GM19025 (cell line): Measurements from ENCODE around the gene PLCB4.

Source experiments
- ATAC-seq: cut with Tn5 transposase; IDR thresholded peaks from one replicate; pipeline ENCODE4 v1.9.1; 2021; ENCODE audit warnings: mild to moderate bottlenecking, low read depth, moderate library complexity; ENCODE audit not compliant: unreplicated experiment

Gene PLCB4

DNA sequence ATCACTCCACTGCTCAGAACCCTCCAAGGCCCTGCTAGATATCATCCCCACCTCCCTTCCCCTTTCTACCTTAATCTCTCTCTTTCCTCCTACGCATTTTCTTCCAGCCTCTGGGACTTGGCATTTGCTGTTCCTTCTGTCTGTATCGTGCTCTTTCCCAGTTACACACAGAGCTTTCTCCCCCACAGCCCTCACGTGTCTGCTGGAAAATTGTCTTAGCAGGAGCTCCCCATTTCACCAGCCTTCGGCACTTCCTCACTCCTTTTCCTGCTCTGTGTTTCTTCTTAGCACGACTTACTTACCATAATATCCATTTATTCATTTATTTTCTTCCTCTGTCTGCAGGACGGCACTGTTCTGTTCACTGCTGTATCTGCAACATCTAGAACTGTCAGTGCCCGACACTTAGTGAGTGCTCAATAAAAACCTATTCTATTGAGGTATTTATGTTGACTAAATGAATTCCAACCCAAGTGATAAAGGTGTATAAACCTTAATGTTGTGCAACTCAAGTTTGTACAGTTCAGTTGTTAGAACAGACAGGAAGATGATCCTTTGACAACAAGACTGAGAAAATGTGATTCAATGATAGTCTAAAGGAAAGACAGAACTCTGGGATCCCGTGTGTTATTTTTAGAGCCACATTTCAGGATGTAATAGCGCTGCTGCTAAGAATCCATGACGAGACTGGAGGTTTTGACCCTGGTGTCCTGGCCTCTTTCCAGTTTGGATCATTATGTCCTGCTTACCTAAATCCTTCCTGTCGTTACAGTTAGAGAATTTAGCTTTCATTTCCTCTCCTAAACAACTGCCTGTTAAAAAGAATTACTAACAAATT lies 275.4 kb downstream of the PLCB4 start:
- no peak for ATAC-seq

DNA sequence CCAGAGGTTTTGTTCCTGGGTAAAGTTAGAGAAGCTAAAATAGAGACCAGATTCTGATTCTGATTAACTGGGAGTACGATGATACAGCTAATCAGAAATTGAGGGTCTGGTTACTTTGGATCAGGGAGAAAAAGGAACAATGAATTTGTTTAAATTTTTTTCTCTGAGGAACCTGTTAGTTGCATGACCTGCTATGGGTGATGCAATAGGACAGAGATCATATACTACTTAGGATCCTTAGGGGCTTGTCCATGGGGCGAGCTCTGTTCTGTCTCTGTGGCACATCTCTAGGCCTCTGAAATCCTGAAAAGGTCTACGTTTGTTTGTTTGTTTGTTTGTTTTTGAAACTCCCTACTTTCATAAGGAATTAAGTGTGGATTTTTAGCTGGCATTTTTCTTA lies 279.4 kb downstream of the PLCB4 start:
- ATAC-seq: no peak

DNA sequence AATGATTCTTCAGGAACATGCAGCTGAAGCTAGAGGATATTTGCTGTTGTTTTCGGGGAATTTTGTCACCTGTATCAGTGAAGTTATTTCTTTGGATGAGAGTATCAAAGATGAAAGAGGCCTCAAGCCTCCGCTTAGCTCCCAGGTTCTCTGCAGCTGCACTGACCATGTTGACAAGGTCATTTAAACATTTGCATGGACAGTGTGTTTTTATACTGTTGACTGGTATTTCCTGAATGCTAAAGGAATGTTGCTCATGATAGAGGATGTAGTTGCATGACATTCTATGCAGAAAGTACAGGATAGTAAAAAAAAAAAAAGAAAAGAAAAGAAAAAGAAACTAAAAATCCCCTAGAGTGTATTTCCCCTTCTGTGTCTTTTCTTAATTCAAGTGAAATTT lies 279.9 kb downstream of the PLCB4 start:
- ATAC-seq: no peak

DNA sequence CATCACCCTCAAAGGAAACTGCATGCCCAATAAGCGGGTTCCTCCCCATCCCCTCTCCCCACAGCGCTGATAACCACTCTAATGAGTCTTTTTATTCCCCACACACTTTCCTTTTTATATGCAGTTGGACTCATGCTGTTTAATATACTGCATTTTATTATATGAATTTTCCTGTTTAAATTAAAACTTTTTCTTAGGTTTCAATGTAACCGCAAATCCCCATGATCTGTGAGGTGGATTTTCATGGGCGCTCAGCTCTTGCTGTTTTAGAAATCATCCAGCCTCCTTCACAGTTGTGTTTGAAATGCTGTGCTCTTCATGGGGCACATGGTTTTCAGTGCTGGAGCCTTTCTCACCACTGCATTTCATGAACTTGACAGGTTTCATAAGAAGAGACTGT lies 280.4 kb downstream of the PLCB4 start:
- ATAC-seq: no peak

DNA sequence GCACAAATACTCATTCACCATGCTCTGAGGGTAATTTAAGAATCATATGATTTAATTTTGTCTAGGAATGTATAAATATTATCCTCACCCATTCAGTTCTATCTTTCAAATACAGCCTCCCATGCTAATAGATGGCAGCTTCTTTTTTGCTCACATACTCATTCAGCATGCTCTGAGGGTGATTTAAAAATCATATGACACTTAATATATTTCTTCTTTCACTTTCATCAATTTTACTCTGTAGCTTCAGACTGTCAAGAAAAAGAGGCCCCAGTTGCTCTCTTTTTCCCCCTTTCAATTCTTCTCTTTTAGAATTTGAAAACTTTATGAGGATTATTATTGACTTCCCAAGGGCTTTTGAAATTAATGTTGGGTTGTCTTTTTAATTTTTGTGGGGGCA lies 283.9 kb downstream of the PLCB4 start:
- no peak for ATAC-seq

DNA sequence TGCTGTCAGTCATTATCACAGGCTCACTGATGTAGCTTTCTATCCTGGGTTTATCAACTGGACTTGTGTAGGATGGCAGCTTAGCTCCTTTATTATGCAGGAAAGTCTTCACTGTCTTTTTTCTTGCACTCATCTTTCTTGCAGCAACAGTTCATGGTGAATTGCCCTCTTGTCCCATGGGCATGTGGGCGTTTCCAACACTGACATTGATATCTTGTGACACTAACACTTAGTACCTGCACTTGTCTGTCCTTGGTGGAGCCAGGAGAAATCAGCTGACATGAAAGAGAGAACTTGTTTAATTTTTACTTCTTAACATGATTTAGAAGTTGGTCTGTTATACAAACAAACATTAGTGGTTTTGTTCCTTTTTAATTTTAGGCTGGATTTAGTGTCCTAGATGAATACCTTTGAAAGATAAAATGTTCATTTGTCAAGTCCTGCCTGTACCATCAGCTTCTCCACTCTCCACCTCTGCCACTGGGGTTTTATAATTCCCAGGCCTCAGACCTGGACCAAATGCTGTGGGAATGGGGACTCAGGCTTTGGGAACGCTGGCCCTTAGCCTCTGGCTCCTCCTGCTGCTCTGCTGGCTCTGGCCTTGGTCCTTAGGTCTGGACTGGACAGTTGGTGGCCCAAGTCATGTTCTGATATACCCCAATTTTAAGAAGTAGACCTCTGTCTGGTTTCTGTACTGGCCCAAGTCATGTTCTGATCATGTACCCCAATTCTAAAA lies 284.5 kb downstream of the PLCB4 start:
- ATAC-seq: no peak

DNA sequence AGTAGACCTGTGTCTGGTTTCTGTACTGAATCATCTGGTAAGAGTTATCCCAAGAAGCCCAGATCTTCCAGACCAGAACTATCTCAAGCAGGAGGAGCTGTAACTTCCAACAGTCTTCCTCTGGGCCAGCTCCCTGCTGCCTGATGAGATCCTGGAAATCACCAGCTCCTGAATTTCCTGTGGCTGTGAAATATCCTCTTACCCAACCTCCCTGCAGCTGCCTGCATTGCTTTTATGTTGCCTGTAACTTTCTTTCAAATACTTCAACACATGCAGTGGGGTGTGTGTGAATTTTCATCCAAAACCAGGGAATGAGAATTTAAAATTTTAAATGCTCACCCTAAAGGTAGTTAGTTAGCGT lies 285.0 kb downstream of the PLCB4 start:
- ATAC-seq: no peak

DNA sequence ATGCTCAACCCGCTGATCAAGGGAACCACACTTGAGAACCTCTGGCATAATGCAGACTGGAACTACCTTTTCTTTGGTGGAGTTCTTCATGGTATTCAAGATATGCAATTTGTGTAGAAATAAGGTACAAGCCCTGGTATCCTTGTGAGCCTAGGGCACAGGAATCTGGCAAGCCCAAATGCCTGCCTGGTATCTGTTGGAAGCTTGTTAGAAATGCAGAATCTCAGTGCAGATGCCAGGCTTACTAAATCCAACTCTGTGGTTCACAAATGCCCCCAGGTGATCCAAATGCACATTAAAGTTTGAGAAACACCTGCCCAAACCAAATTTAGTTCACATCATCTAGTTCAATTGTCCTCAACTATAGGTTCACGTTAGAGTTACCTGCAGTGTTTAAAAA lies 285.7 kb downstream of the PLCB4 start:
- no peak for ATAC-seq

DNA sequence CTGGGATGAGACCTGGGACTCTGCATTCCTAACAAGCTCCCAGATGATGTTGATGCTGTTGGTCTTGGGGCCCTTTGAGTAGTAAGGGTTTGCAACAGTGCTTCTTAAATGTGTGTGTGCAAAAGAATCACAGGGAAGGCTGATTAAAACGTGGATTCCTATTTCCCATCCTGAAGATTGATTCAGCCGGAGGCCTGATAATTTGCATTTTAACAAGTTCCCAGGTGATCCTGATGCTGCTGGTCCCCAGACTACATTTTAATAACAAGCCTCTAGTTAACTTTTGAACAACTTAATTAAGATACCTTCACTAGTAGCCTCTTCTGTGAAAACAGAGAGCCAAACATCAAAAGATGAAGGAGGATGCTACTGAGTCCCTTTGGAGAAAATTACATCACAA lies 289.1 kb downstream of the PLCB4 start:
- ATAC-seq: no peak

DNA sequence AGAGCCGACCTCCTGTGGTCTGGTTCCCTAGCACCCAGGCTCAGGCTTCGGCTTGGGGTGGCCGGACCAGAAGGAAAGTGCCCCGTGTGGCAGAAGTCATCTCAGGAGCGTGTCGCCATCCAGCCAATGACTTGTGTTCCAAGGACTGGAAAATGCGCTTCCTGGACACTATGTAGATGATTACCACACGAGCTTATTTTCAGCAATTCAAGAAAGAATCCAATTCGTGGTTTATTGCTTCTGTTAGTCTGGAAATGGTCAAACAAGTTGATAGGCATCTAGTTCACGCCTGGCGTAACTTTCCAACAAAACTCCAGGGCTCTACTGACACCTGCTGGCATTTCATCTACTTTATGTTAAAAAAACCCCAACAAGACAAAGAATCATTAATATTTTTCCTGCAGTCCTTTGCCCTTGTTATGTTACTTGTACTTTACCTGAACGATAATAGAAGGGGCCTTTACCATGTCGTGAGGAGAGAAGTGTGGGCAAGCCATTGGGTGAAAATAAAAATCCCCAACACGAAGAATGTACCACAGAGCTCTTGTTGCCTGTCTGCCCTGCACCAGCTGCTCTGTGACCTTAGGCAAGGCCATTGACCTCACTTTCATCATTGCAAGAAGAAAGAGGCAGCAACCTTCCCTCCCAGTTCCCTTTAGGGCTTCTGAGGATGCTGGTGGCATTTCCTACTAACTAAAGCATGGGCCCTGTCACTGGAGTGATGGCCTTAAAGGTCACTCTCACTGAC lies 290.8 kb downstream of the PLCB4 start:
- ATAC-seq: no peak

DNA sequence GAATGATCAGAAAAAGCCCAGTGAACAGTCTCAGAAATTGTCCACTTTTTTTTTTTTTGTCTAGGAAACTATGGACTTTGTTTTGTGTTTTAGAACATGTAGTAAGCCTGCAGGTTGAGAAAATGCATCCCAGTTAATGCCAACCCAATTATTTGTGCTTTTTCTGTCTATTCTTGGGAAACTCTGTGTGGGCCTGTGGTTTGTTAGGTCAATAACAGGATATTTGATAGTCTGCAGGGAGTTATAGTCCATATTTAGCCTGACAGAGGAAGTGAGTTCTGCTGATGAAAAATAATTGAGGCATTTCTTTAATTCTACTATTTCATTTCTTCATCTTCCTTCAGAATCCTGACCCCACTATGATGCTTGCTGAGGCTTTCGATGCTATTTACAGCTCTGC lies 291.5 kb downstream of the PLCB4 start:
- ATAC-seq: no peak

DNA sequence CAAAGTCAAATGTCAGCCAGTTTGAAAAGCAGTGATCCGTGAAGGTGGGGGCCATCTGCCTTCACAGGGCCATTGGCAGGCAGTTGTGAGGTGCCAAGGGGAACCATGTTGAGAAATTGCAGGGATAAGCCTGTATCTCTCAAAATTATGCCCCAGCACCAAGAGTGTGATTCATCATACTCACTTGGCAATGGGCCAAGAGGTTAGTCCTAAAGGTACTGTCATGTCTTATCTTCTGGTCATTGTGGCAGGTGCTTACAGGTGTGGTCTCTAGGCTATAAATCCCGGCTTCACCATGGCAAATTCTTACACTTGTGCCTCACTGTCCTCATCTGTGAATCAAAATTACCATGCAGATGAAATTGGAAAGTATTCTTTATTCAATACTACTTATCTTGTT lies 294.8 kb downstream of the PLCB4 start:
- ATAC-seq: no peak

DNA sequence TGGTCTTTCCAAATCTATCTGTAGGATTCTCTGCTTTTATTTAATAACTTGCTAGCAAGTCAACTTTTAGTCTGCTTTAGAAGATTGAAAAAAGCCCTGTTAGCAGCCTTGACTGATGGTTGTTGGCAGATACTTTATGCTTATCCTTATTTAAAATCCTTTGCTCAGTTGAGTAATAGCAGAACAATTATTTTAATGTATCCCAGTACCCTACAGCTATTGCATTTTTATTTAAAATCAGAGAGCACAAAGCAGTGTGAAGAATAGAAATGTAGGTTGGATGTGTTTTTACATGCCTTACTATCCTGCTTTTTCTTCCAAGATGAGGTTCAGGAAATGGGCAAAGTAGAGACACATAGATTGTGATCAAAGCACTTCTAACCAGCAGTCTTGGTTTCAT lies 298.4 kb downstream of the PLCB4 start:
- ATAC-seq: no peak

DNA sequence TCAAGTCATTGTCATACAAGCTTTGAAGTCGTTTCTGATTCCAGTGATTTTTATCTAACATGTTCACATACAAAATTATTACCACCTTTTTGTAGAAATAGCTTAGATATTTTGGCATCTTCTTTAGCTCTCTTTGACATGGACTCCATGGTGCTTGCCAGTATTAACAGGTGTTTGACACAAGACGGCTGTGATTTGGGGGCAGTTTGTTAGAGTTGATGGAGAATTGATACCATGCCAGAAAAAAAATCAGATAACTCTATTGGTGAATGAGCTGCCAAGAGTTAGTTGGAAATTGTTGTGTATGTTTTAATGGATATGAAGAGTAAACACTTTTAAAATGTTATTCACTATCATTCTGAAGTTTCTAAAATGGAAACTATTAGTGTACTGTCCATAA lies 298.9 kb downstream of the PLCB4 start:
- ATAC-seq: no peak

DNA sequence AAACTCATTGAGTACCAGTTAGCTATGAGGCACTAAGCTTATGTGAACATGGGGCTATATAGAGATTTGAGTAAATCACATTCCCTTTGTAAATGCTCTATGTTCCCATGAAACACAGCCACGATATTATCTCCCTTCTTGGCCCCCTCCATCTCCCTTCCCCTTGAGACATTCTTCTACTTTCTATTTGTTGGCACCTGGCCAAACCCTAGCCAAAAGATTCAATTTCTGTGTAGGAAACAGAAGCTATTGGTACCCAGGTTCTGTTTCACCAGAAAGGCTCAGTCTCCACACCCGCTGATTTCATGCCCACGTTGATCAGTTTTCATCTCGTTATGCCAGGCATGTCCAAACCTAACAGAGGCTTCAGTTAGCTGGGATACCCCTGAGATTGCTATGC lies 300.0 kb downstream of the PLCB4 start:
- ATAC-seq: no peak

DNA sequence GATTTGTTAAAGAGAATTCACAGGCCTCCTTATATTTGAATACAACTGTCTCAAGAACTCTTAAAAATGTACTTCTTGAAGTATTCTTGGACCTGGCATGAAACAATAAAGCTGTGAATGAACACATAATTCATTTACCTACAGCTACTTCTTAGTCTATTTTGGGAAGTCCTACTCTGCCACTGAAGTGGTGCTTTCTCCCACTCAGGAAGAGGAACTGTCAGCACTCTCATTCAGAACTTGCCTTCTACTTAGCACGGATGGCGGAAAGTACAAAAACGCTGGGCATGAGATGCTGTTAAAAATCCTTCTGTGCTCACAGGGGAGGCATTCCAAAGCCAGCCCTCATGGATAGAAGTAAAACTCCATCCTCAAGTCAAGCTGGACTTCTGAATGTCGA lies 300.7 kb downstream of the PLCB4 start:
- ATAC-seq: no peak

DNA sequence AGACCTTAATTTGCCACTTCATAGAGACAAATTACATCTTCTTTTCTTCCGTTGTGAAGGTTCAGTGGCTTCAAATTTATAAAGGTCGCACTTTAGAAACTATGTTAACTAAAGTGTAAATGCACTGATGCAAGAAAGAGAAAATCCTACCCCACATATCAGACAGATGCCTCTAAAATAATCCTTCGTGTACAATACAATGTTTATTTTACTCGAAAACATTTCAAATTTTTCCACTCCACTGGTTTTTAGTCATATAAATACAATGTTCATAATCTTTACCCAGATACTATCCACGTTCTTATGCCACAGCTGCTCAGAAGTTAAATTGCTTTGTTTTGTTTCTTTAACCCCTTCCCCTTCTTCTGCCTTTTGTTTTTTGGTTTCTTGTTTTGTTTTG lies 305.2 kb downstream of the PLCB4 start:
- no peak for ATAC-seq

DNA sequence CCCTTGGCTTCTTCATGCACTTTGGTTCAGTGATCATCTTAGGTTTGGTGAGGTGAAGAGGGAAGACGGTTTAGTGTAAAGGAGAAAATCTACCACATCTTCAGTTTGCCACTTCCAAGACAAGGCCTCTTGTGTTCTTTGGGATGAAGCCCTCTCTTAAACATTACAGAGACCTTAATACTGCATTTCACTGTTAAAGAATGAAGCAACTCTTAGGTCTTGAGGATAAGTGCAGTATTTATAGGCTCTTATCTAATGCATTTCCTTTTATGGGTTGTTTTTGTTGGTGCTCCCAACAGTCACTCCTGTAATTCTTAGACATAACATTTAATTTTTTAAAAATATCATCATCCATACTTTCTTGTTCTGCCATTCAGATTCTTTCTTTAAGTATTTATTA lies 305.6 kb downstream of the PLCB4 start:
- no peak for ATAC-seq

DNA sequence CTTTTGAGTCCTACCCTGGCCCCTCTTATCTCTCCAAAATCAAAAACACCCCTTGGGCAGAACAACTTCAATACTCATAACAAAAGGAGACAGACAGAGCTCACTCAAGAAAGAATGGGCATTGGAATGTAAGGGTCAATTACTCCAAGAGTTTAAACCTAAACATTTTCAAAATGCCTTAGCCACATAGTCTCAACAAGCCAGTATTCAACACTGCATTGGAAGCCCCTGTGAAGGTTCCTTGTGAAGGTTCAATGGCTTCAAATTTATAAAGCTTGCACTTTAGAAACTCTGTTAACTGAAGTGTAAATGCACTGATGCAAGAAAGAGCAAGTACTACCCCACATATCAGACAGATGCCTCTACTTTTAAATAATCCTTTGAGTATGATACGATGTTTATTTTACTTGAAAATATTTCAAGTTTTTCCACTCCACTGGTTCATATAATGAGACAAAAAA lies 306.4 kb downstream of the PLCB4 start:
- no peak for ATAC-seq

DNA sequence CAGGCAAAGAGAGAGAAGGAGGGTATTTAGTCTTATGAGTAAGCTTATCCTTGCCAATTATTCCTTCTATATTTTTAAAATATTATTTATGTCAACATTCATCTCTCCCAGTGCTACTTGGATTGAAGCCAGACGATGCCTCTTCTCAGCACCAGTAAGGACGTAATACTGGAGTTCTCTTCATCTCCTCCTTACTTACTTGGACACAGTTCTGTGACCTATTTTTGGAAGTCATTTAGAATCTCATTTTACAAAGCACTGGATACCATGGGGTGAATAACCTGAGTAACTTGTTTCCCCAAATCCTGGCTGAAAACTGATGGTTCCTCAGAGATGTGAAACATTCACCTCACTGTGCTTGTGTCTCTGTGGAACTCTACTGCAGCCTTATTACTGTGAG lies 308.1 kb downstream of the PLCB4 start:
- ATAC-seq: no peak
